ENCODE measurements around the gene FAM221A.
A peak's percentile ranks its signal among the peaks of the same experiment; 100 is the strongest.

The FAM221A gene

DNA sequence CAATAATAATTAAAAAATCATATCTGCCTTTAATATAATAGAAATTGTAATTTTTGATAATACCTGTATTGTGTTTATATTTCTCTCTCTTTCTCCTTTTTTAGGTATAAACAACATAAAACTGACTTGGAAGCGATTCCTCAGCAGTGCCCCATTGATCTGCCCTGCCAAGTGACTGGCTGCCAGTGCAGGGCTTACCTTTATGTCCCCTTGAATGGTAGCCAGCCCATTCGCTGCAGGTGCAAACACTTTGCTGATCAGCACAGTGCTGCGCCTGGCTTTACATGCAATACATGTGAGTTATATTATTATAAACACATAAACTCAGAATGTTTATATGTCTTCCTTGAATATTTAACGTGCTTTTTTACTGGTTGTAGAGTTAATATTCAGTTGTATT, 9.2 kb downstream of the FAM221A start:
- Histone ChIP-seq H3K9ac (ENCODE audit: low read length) (no peak overlapping the region), H3K79me1 (ENCODE audit: low read length) (no peaks in the 10 kb centered on the region), H2AFZ (ENCODE audit: insufficient read depth, low read length, poor library complexity) (no peak overlapping the region), H4K12ac (ENCODE audit: low read depth, low read length) (no peak overlapping the region), H3K23ac (ENCODE audit: low read length) (no peak overlapping the region), H3K27ac (ENCODE audit: low read depth, low read length) (no peak overlapping the region), H3K27me3 (ENCODE audit: insufficient read depth, low read length) (no peaks in the 10 kb centered on the region), H3K36me3 (ENCODE audit: control insufficient read depth in 1 of 2, insufficient read depth in 2 of 2, low read length in 2 of 2) (peaks cover 0 to 1% of the 10 kb centered on the region in 2 experiments), H3K9me3 (ENCODE audit: insufficient read depth, low read depth, low read length) (no peaks in the 10 kb centered on the region), H3K18ac (ENCODE audit: low read length) (no peak overlapping the region), H2BK120ac (ENCODE audit: insufficient read depth, low read length, poor library complexity) (no peak overlapping the region), H3K4me2 (ENCODE audit: low read length) (no peak overlapping the region), H3K14ac (ENCODE audit: low read length) (no peak overlapping the region), H4K91ac (ENCODE audit: low read depth, low read length) (no peak overlapping the region), H4K8ac (ENCODE audit: low read depth, low read length) (no peak overlapping the region), H2BK5ac (ENCODE audit: low read depth, low read length, poor library complexity) (no peak overlapping the region), H3K79me2 (ENCODE audit: control insufficient read depth, insufficient read depth, low read length, poor library complexity) (no peaks in the 10 kb centered on the region), H3K4me3 (ENCODE audit: low read depth, low read length) (no peak overlapping the region), H3K4me1 (ENCODE audit: control insufficient read depth in 1 of 2, insufficient read depth in 2 of 2, low read length in 2 of 2) (peaks cover 0 to 6% of the 10 kb centered on the region in 2 experiments), H2BK12ac (ENCODE audit: low read length) (no peak overlapping the region), H3K4ac (ENCODE audit: low read depth, low read length) (no peak overlapping the region), H2AK5ac (ENCODE audit: low read length) (no peak overlapping the region)
- DNase-seq: no peak
- WGBS (ENCODE audit: extremely low coverage, insufficient coverage, insufficient read length): no CpG with 5 or more reads among the region's 4 CpGs

DNA sequence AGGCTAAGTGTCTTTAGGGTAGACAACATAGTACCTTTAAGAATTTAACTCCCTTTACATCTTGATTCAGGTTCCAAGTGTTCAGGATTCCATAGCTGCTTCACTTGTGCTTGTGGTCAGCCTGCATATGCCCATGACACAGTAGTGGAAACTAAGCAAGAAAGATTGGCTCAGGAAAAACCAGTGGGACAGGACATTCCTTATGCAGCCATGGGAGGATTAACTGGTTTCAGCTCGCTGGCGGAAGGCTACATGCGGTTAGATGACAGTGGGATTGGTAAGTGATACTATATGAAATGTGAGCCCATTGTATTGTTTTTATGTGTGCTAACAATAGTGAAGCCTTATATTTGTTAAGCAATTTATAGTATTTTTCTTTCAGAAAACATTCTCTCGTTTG, 11.3 kb downstream of the FAM221A start:
- Histone ChIP-seq H3K4ac (ENCODE audit: low read depth, low read length) (no peak overlapping the region), H4K8ac (ENCODE audit: low read depth, low read length) (no peak overlapping the region), H2BK5ac (ENCODE audit: low read depth, low read length, poor library complexity) (no peak overlapping the region), H3K4me2 (ENCODE audit: low read length) (no peak overlapping the region), H4K91ac (ENCODE audit: low read depth, low read length) (no peak overlapping the region), H2BK120ac (ENCODE audit: insufficient read depth, low read length, poor library complexity) (no peak overlapping the region), H3K9me3 (ENCODE audit: insufficient read depth, low read depth, low read length) (no peaks in the 10 kb centered on the region), H3K79me1 (ENCODE audit: low read length) (no peaks in the 10 kb centered on the region), H3K79me2 (ENCODE audit: control insufficient read depth, insufficient read depth, low read length, poor library complexity) (no peaks in the 10 kb centered on the region), H3K9ac (ENCODE audit: low read length) (no peak overlapping the region), H3K23ac (ENCODE audit: low read length) (no peak overlapping the region), H3K36me3 (ENCODE audit: control insufficient read depth in 1 of 2, insufficient read depth in 2 of 2, low read length in 2 of 2) (peaks cover 0 to 3% of the 10 kb centered on the region in 2 experiments), H3K27ac (ENCODE audit: low read depth, low read length) (peak overlapping the region; percentile 61), H2AFZ (ENCODE audit: insufficient read depth, low read length, poor library complexity) (no peak overlapping the region), H3K4me3 (ENCODE audit: low read depth, low read length) (no peak overlapping the region), H3K4me1 (ENCODE audit: control insufficient read depth in 1 of 2, insufficient read depth in 2 of 2, low read length in 2 of 2) (peaks cover 0 to 6% of the 10 kb centered on the region in 2 experiments), H3K18ac (ENCODE audit: low read length) (no peak overlapping the region), H4K12ac (ENCODE audit: low read depth, low read length) (no peak overlapping the region), H2BK12ac (ENCODE audit: low read length) (no peak overlapping the region), H3K27me3 (ENCODE audit: insufficient read depth, low read length) (no peaks in the 10 kb centered on the region), H3K14ac (ENCODE audit: low read length) (no peak overlapping the region), H2AK5ac (ENCODE audit: low read length) (no peak overlapping the region)
- peak; percentile 88 to 96 for DNase-seq
- no CpG with 5 or more reads among the region's 4 CpGs for WGBS (ENCODE audit: extremely low coverage, insufficient coverage, insufficient read length)

DNA sequence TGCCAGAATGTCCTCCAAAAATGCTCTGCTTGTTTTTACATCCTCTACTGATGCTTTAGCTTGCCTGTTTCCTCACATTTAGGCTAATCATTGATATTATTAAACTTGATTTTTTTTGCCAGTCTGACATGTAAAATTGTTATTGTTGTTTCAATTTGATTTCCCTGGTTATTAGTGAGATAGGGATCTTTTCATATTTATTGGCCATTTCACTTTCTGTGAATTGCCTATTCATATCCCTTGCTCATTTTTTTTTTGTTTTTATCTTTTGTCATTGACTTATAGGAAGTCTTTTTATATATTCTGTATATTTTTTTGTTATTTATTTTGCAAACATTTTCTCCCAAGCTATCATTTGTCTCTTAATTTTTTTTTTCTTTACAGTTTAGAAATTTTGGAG, 13.2 kb downstream of the FAM221A start:
- no peaks in the 10 kb centered on the region for H3K79me2 ChIP-seq (ENCODE audit: control insufficient read depth, insufficient read depth, low read length, poor library complexity)
- no peak overlapping the region for H3K14ac ChIP-seq (ENCODE audit: low read length)
- H3K18ac ChIP-seq (ENCODE audit: low read length): no peak overlapping the region
- no peak overlapping the region for H3K4me3 ChIP-seq (ENCODE audit: low read depth, low read length)
- H2BK12ac ChIP-seq (ENCODE audit: low read length): no peak overlapping the region
- peaks cover 0 to 3% of the 10 kb centered on the region in 2 experiments for H3K36me3 ChIP-seq (ENCODE audit: control insufficient read depth in 1 of 2, insufficient read depth in 2 of 2, low read length in 2 of 2)
- no peak overlapping the region for H3K4me2 ChIP-seq (ENCODE audit: low read length)
- no peak overlapping the region for H4K12ac ChIP-seq (ENCODE audit: low read depth, low read length)
- no peak overlapping the region for H2BK120ac ChIP-seq (ENCODE audit: insufficient read depth, low read length, poor library complexity)
- no peaks in the 10 kb centered on the region for H3K27me3 ChIP-seq (ENCODE audit: insufficient read depth, low read length)
- H3K79me1 ChIP-seq (ENCODE audit: low read length): no peaks in the 10 kb centered on the region
- H2BK5ac ChIP-seq (ENCODE audit: low read depth, low read length, poor library complexity): no peak overlapping the region
- DNase-seq: no peak
- H3K9ac ChIP-seq (ENCODE audit: low read length): no peak overlapping the region
- peaks cover 0 to 6% of the 10 kb centered on the region in 2 experiments for H3K4me1 ChIP-seq (ENCODE audit: control insufficient read depth in 1 of 2, insufficient read depth in 2 of 2, low read length in 2 of 2)
- H3K4ac ChIP-seq (ENCODE audit: low read depth, low read length): no peak overlapping the region
- no peaks in the 10 kb centered on the region for H3K9me3 ChIP-seq (ENCODE audit: insufficient read depth, low read depth, low read length)
- no peak overlapping the region for H2AFZ ChIP-seq (ENCODE audit: insufficient read depth, low read length, poor library complexity)
- no peak overlapping the region for H4K8ac ChIP-seq (ENCODE audit: low read depth, low read length)
- no peak overlapping the region for H3K23ac ChIP-seq (ENCODE audit: low read length)
- no peak overlapping the region for H4K91ac ChIP-seq (ENCODE audit: low read depth, low read length)
- no peak overlapping the region for H2AK5ac ChIP-seq (ENCODE audit: low read length)
- no peak overlapping the region for H3K27ac ChIP-seq (ENCODE audit: low read depth, low read length)

DNA sequence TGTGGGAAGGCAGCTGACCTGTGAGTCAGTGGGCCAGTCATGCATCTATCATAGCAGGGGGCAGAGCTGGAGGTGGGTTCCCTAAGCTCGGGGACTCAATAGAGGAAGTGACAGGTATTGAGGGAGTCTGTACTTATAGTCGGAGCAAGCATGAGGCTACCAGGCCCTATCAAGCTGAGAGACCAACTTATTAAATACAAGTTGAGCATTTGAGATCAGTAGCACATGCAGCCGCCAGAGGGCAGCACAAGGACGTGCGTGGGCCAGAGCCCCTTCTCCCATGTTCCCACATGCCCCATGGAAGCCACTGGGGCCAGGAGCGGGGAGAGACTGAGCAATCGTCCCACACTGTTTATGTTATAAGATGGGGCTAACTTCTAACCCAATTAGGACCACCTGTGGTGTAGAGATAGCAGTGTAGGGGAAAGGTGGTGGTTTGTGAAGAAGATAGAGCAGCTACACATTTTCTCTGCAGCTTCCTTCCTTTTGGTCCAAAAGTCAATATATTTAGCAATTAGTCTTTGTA, 17.0 kb downstream of the FAM221A start:
- Histone ChIP-seq H3K18ac (ENCODE audit: low read length) (no peak overlapping the region), H3K9me3 (ENCODE audit: insufficient read depth, low read depth, low read length) (no peaks in the 10 kb centered on the region)
- WGBS (ENCODE audit: extremely low coverage, insufficient coverage, insufficient read length): no CpG with 5 or more reads among the region's 7 CpGs

More for the DNA sequence above, 17.0 kb downstream of the FAM221A start:
- no peak overlapping the region for H3K9ac ChIP-seq (ENCODE audit: low read length)
- H3K79me2 ChIP-seq (ENCODE audit: control insufficient read depth, insufficient read depth, low read length, poor library complexity): no peaks in the 10 kb centered on the region
- no peaks in the 10 kb centered on the region for H3K4me1 ChIP-seq (ENCODE audit: control insufficient read depth in 1 of 2, insufficient read depth in 2 of 2, low read length in 2 of 2)
- H2AK5ac ChIP-seq (ENCODE audit: low read length): no peak overlapping the region
- H3K23ac ChIP-seq (ENCODE audit: low read length): no peak overlapping the region
- no peaks in the 10 kb centered on the region for H3K27me3 ChIP-seq (ENCODE audit: insufficient read depth, low read length)
- no peak overlapping the region for H2BK5ac ChIP-seq (ENCODE audit: low read depth, low read length, poor library complexity)
- H3K14ac ChIP-seq (ENCODE audit: low read length): no peak overlapping the region
- H4K91ac ChIP-seq (ENCODE audit: low read depth, low read length): no peak overlapping the region
- H3K4ac ChIP-seq (ENCODE audit: low read depth, low read length): no peak overlapping the region
- no peak overlapping the region for H2BK120ac ChIP-seq (ENCODE audit: insufficient read depth, low read length, poor library complexity)
- no peak overlapping the region for H3K4me2 ChIP-seq (ENCODE audit: low read length)
- H3K36me3 ChIP-seq (ENCODE audit: control insufficient read depth in 1 of 2, insufficient read depth in 2 of 2, low read length in 2 of 2): peaks cover 0 to 2% of the 10 kb centered on the region in 2 experiments
- H3K27ac ChIP-seq (ENCODE audit: low read depth, low read length): no peak overlapping the region
- DNase-seq: peak; percentile 65 to 87
- no peak overlapping the region for H2BK12ac ChIP-seq (ENCODE audit: low read length)
- H2AFZ ChIP-seq (ENCODE audit: insufficient read depth, low read length, poor library complexity): peak overlapping the region; percentile 25
- H4K8ac ChIP-seq (ENCODE audit: low read depth, low read length): no peak overlapping the region
- H4K12ac ChIP-seq (ENCODE audit: low read depth, low read length): no peak overlapping the region
- no peak overlapping the region for H3K4me3 ChIP-seq (ENCODE audit: low read depth, low read length)
- no peaks in the 10 kb centered on the region for H3K79me1 ChIP-seq (ENCODE audit: low read length)

All from trophoblast cell (in vitro differentiated cells and primary cell).